ENCODE measurements around the gene CATSPER1. TPM values are rescaled to one million over a fixed set of nuclear protein-coding genes. Genes with fewer than 3 reads are reported as not detected.
A peak's percentile ranks its signal among the peaks of the same experiment; 100 is the strongest.

CATSPER1 gene
- total RNA-seq, 1 donor from 2014 or later, result not detected

DNA sequence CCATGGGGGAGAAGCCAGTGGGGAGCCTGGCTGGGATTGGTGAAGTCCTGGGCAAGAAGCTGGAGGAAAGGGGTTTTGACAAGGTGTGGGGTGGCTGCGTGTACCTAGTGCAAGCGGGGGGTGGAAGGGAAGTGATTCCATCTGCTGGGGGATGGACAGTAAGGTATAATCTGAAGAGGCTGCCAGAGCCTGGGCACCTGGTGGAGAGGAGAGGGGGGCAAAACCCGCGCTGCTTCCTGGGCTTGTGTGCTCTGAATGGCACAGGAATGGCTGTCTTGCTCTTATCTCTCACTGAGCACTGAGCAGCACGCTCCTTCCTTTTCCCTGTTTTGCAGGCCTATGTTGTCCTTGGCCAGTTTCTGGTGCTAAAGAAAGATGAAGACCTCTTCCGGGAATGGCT is 23.0 kb downstream of the CATSPER1 start:
- Histone ChIP-seq H3K4me1 (peaks cover 36% of the 10 kb centered on the region), H3K9me3 (no peaks in the 10 kb centered on the region), H3K4me3 (peak overlapping the region; percentile 61 to 96), H3K27ac (peak overlapping the region; percentile 97), H3K27me3 (no peaks in the 10 kb centered on the region), H3K36me3 (peaks cover 0 to 30% of the 10 kb centered on the region in 2 donors)
- no peak for DNase-seq (ENCODE audit: extremely low spot score in 2 of 2)
- no peak for TF ChIP-seq CTCF (IDR thresholded peaks at IDR 0.05)
- TF ChIP-seq POLR2A (IDR thresholded peaks at IDR 0.05), result no peak
- no peak for TF ChIP-seq POLR2AphosphoS5 (IDR thresholded peaks at IDR 0.05; ENCODE audit: insufficient read depth in 1 of 2, low read depth in 1 of 2)
- intact Hi-C loops (cut with DNase I), result loop anchor here (5.0 kb wide), 1 partner anchor 116 kb away; the partner anchor contains the start of gene FIBP

GRCh38 chr11:66002648-66003225 is 23.5 kb downstream of the CATSPER1 start:
- H3K27ac ChIP-seq, result peak overlapping the region; percentile 97
- H3K9me3 ChIP-seq, result no peaks in the 10 kb centered on the region
- H3K27me3 ChIP-seq, result no peaks in the 10 kb centered on the region
- peak in 1 of 2 donors; percentile 88 for DNase-seq (ENCODE audit: extremely low spot score in 2 of 2)
- peaks cover 0 to 36% of the 10 kb centered on the region in 2 donors for H3K36me3 ChIP-seq
- TF ChIP-seq POLR2AphosphoS5 (IDR thresholded peaks at IDR 0.05; ENCODE audit: insufficient read depth in 1 of 2, low read depth in 1 of 2) (no peak), CTCF (IDR thresholded peaks at IDR 0.05) (peak in 1 of 3 experiments; percentile 18)
- H3K4me3 ChIP-seq, result peak overlapping the region; percentile 61 to 96
- intact Hi-C loops (cut with DNase I), result loop anchor here (5.0 kb wide), 1 partner anchor 115 kb away; the partner anchor contains the start of gene FIBP
- peaks cover 36% of the 10 kb centered on the region for H3K4me1 ChIP-seq

DNA sequence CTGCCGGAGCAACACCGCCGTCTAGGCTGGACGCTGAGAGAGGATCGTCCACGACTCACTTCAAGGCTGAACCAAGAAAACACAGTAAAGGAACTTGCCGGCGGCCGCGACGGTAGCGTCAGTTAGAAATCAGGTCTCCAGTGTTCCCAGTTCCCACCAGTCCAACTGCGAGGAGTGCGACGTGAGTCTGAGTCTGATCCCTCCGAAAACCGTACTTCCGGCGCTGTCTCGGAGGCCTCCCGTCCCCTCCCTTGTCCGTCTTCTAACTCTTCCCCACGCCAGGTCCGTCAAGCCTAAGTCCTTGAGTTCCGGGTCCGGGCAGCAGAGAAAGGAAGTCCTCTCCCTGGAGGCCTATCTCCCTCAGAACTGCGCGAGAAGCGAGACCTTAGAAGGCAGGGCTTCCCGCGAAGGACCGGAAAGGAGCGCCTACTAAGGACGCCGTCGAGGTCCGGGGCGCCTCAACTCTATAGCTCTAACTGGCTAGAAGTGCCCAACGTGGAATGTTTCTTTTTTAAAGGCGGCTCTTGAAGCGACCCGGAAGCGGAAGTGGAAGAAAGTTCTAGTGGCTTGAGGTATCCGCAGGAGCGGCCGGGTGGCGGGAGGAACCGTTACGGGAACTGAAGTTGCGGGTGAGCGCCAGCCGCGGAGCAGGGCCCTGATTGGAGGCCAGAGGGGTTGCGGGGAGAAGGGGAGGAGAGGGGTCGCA is 24.2 kb downstream of the CATSPER1 start, which contains the start of the genes BANF1 and EIF1AD:
TSS of gene BANF1 (plus strand) at position 562 of the 706 bp plus-strand sequence. CDS start 748 bp downstream, outside the sequence.
TSS of gene EIF1AD (minus strand) at position 216 of the 706 bp plus-strand sequence. CDS start 1,768 bp downstream, outside the sequence.
- H3K9me3 ChIP-seq, result no peaks in the 10 kb centered on the region
- TF ChIP-seq CTCF (IDR thresholded peaks at IDR 0.05) (no peak), POLR2AphosphoS5 (IDR thresholded peaks at IDR 0.05; ENCODE audit: insufficient read depth in 1 of 2, low read depth in 1 of 2) (peak; percentile 96 to 97), POLR2A (IDR thresholded peaks at IDR 0.05) (peak in 1 of 2 donors; percentile 39)
- no peaks in the 10 kb centered on the region for H3K27me3 ChIP-seq
- H3K4me3 ChIP-seq, result peak within 1 kb of the TSS; percentile 61 to 96
- intact Hi-C loops (cut with DNase I), result loop anchor here (5.0 kb wide), 1 partner anchor 115 kb away; the partner anchor contains the start of gene FIBP
- H3K36me3 ChIP-seq, result peaks cover 0 to 41% of the 10 kb centered on the region in 2 donors
- H3K4me1 ChIP-seq, result peaks cover 36% of the 10 kb centered on the region
- H3K27ac ChIP-seq, result peak within 1 kb of the TSS; percentile 97
- DNase-seq (ENCODE audit: extremely low spot score in 2 of 2), result peak; percentile 96 to 98

DNA sequence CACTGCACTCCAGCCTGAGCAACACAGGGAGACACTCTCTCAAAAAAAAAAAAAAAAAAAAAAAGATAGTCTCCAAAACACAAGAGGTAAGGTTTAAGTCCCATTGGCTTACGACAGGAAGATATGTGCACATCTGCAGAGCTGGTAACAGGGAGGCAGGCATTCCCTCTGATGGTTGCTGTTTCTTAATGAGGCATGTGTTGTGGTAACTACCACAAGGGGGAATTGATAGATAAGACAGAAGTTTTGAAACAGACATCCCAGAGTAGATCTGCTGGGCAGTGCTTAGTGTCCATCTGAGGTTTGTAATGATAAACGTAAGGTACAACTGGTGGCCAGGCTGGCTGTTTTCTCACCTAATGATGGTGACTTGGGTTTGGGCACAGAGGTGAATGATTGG is 29.0 kb downstream of the CATSPER1 start:
- TF ChIP-seq CTCF (IDR thresholded peaks at IDR 0.05) (no peak), POLR2A (IDR thresholded peaks at IDR 0.05) (no peak), POLR2AphosphoS5 (IDR thresholded peaks at IDR 0.05; ENCODE audit: insufficient read depth in 1 of 2, low read depth in 1 of 2) (no peak)

More for the DNA sequence above, 29.0 kb downstream of the CATSPER1 start:
- DNase-seq (ENCODE audit: extremely low spot score in 2 of 2), result no peak
- Histone ChIP-seq H3K4me1 (peaks cover 25% of the 10 kb centered on the region), H3K36me3 (peaks cover 0 to 36% of the 10 kb centered on the region in 2 donors), H3K27me3 (no peaks in the 10 kb centered on the region), H3K9me3 (no peaks in the 10 kb centered on the region), H3K27ac (no peak overlapping the region), H3K4me3 (no peak overlapping the region)
- intact Hi-C loops (cut with DNase I), result no loop called here

Measured in vagina (tissue), 2 donors.